Retina (tissue), 1 donor: ENCODE measurements around the gene PUSL1.
"Not testable (repeated sequence)": the region's sequence is repeated elsewhere in the genome, so short reads cannot be mapped to it uniquely, and the experiment has no call there.

Experiments used
- DNase-seq: peaks from one replicate; pipeline ENCODE4 v3.0.0-alpha.2; 2016

The PUSL1 gene

DNA sequence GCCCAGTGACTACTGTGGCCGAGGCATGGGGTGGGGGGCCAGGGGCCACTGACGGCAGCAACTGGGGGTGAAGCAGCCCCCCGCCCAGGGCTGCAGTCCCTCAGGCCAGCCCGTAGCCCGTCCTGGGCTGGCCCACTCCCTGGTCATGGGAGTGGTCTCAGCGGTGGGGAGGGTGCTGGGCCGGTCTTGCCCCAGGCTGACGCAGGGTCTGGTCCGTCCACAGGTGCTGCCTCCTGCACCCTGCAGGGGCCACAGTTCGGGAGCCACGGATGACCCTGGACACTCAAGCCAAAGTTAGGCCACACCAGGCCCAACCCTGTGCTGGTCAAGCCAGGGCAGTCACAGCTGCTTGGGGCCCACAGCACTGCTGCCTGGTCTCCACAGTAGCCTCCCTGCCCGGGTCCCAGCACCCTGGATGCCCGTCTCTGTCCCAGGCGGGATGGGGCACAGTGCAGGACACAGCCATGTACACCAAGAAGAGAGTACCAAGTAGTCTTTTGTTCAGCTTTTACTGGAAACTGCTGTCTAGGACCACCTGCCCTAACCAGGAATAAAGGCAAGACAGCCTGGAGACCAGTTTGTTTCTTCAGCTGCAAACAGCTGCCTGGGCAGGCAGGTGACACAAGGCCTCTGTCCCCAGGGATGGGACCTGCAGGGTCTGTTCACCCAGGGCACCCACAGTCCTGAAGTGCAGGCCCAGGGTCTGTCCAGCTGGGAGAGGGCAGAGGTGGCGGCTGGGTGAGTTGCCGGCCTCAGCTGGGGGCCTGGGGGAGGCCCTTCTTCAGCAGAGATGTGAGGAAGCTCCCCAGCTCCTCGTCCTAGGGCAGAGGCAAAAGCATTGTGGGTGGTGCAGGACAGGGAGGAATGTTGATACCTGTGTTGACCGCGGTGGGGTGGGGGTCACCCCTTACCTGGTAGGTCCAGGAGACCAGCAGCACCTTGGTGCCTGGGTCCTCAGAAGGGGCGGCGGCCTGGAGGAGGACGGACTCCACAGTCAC, 3.0 kb downstream of the PUSL1 start:
- DNase-seq: no peak

- no peak for DNase-seq
These were observed 4.3 kb downstream of the PUSL1 start for GRCh38 chr1:1312450-1313314.

DNA sequence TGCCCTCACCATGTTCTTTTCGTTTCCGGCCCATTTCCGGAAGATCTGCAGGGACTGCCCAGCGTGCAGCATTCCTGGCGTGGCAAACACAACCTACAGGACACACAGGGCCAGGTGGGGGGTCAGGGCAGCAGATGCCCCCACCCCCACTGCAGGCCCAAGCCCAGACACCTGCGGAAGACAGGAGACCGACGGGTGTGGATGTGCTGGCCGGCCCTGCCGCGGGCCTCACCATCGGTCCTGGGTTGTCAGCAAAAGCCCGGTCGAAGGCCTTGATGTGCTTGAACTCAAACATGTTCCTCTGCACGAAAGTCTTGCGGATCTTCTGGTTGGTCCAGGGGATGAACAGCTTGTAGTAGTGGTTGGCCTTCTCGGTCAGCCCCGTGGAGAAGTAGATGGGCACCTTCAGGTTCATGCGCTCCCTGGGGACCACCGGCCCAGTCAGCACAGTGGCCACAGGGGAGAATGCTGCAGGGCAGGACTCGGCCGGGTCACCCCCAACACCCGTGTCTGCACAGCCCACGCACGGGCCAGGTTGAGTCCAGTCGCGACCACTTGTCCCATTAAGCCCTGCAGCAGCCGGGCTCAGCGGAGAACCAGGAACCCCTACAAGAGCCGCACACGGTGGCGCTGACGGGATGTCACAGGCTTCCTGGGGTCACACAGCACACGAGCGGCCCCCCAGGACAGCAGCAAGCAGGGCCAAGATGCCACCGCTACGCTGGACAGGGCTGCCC, 5.3 kb downstream of the PUSL1 start:
- DNase-seq: no peak

GRCh38 chr1:1314237-1314586, 5.8 kb downstream of the PUSL1 start:
- DNase-seq: no peak

DNA sequence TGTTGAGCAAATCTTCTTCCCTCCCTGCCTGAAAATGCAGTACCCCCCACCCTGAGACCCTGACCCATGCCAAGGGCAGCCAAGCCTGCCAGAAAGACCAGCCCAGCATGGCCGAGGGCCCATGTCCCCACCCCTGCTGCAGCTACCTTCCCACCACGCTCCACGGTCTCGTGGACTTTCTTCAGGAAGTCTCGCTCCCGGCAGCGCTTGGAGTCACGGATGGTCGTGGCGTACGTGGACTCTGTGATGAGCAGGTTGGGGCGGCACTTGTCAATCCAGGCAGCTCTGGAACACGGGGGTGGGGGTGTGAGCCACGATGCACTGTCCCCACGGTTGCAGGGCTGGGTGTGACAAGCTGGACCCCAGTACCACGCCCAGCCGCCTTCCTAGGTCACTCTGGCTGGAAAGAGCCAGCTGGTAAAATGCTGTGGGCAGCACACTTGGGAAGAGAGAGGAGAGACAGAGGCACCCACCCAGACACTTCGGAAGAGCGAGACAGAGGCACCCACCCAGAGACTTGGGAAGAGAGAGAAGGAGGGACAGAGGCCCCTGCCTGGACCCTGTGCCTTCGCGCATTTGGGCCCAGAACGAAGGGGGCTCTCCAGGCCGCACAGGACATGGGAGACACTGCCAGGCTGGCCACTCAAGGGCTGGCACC, 6.4 kb downstream of the PUSL1 start:
- DNase-seq: no peak

GRCh38 chr1:1315435-1315954, 7.1 kb downstream of the PUSL1 start:
- DNase-seq: no peak

- DNase-seq: not testable (repeated sequence)
These were observed 7.8 kb downstream of the PUSL1 start for GRCh38 chr1:1316199-1316598.

DNA sequence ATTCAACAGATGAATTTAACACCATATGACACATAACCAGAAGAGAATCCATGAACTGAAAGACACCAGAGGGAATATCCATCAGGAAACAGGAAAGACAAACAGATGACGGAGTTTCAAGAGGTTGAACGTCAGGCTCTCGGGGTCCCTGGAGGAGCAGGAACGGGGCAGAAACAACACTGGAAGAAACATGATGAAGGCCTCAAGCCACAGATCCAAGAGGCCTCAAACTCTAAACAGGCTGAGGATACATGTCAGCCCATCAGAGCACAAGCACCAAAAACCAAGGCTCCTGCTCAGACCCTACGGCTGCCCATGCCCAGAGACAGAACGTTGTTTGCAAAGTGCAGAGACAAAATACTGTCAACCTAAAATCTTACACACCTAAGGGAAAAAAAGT, 9.0 kb downstream of the PUSL1 start:
- no peak for DNase-seq

DNA sequence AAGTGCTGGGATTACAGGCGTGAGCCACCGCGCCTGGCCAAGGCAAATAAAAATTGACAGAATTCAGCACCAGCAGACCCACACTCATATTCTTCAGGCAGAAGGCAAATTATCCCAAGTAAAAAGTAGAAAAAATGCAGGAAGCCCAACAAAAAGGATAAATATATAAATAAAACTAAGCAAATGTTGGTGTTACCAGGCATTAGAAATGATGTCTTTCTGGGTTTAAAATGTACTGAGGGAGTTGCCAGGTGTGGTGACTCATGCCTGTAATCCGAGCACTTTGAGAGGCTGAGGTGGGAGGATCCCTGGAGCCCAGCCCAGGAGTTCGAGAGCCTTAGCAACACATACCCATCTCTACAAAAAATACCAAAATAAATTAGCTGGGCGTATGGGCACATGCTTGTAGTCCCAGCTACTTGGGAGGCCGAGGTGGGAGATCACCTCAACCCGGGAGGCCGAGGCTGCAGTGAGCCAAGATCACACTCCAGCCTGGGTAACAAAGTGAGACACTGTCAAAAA, 9.8 kb downstream of the PUSL1 start:
- no peak for DNase-seq

DNA sequence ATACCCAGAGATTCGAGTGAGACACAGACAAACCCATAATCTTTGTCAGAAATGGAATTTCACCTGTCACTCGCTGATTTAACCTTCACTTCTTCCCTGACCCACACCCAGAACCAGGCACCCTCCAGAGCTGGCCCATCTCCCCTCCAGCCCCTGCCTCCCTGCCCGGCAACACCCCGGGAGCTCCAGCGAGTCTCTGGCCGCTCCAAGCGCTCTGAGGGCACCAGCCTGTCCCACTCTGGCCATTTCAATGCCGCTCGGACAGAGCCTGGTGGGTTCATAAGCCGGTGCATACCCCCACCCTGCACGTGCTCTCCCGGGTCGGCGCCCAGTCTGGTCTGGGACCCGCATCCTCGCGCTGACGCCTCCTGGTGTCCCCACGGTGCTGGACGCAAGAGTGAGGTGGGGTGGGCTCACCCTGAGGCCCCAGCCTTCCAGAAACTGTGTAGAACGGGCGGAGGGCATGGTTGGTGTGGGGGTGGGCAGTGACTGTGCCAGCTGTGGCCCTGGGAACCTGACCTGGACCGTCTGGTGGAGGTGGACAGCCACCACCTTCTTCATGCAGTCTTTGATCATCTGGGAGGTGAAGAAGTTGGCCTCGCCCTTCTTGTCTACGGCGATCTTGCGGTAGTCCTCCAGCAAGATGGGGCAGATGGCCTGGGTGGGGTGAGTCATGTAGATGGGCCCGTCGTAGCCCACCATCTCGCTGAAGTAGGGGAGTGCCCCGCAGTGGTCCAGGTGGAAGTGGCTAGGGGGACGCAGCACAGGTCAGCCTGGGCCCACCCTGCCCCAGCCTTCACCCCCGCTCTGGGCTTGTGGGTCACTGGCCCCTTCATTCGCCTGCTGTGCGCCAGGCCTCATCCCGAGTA, 10.6 kb downstream of the PUSL1 start:
- DNase-seq: no peak

- no peak for DNase-seq
These were observed 11.2 kb downstream of the PUSL1 start for GRCh38 chr1:1319646-1319941.

DNA sequence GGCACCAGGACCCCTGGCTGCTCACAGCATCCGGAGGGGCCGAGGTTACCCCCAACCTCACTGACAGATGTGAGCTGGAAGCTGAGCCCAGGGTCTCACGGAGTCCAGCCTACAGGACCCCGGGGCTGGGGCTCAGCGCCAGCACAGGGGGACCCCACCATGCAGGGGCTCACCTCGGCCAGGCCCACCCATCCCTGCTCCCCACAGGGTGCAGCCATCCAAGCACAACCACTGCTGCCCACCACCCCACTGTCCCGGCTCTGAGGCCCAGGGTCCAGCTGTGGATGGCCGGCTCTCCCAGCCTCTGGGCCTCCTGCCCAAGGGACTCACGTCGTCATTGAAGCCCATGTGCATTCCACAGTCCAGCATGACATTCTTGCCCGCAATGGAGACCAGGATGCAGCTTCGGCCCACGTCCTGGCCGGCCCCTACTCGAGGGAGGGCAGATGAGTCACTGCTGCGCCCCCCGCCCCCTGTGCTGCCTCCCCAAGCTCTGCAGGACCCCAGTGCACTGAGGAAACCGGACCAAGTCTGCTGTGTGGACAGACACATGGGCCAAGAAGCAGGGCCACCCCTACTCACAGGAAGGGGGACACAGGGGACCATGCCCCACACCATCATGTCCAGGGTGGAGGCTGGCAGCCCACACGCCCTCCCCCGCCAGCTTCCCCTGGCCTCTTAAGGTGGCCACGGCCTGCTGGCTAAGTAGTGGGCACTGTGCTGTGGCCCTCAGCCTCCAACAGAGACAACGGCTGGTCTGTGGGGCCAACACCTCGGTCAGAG, 12.5 kb downstream of the PUSL1 start:
- DNase-seq: no peak

DNA sequence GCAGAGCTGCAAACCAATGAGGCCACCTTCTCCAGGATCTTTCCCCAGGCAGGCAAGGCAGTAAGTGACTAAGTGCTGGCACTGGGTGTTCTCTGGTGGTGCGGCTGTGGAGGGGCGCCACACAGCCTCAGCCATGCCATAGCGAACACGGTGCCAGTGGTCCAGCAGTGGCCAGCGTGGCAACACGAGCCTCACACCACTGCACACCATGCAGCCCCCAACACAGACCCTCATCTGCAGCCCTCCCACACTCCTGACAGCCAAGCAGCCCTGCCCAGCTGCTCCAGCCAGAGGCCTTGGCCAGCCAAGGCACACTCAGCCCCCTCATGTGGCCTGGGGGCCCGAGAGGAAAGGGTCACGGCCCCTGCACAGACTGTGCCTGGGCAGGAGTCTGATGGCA, 13.1 kb downstream of the PUSL1 start:
- DNase-seq: no peak

DNA sequence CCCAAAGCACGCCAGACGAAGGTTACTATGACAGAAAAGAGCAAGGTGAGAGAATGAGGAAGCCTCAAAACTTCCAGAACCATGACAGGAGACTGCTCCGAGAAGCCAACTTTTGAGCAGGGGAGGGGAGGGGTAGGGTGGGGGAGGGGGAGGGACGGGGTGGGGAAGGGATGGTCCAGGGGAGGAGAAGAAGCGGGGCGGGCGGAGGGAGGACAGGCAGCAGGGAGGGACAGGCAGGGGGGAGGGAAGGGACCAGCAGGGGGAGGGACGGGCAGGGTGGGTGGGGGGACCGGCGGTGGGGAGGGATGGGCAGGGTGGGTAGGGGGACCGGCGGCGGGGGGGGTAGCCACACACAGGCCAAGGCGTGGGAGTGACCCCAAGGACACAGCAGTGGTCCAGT, 14.0 kb downstream of the PUSL1 start:
- no peak for DNase-seq

DNA sequence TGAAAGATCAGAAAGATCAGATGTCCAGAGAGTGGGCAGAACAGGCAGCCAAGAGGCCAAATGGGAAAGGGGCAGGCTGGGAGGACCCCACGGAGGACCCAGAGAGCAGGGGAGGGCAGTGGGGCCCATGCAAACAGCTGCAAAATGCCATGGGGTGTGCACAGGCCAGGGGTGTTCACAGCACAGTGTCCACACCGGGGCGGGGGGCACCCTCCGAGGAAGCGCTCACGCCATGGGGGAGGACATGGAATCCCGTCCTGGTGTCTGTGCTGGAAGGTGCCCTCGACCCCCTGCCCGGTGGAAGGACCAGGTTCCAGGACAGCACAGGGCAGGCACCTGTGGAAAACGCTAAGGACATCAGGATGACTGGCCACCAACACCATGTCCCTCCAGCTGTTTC, 14.6 kb downstream of the PUSL1 start:
- no peak for DNase-seq

GRCh38 chr1:1324084-1324523, 15.7 kb downstream of the PUSL1 start:
- DNase-seq: no peak

DNA sequence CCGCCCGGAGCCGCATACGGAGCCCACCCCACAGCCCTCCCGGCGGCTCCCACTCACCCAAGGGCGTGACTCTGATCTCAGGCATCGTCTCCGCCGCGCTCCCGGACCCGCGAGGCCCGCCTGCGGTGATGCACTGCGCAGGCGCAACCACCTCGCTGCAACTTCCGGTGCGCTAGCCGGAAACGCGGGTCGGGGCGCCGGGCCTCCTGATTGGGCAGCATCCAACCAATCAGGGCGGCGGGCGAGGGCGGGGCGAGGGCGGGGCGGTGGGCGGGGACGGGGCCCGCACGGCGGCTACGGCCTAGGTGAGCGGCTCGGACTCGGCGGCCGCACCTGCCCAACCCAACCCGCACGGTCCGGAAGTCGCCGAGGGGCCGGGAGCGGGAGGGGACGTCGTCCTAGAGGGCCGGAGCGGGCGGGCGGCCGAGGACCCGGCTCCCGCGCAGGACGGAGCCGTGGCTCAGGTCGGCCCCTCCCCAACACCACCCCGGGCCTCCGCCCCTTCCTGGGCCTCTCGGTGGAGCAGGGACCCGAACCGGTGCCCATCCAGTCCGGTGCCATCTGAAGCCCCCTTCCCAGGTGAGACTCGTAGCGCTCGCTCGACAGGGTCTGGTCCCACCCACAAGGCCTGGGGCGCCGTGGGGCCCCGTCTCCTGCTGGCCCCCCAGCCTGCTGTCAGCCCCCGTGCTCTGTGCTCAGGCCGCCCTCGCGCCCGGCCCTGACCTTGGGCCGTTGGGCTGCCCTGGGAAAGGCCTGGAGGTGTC, 16.3 kb downstream of the PUSL1 start, which contains the start of the genes CPTP and INTS11:
CPTP (plus strand) TSS at position 279 of the 764 bp plus-strand sequence. CDS start 2,109 bp downstream, outside the sequence.
INTS11 (minus strand) TSS at position 137 of the 764 bp plus-strand sequence; CDS start at position 85, 52 bp downstream.
- DNase-seq: peak; percentile 87

DNA sequence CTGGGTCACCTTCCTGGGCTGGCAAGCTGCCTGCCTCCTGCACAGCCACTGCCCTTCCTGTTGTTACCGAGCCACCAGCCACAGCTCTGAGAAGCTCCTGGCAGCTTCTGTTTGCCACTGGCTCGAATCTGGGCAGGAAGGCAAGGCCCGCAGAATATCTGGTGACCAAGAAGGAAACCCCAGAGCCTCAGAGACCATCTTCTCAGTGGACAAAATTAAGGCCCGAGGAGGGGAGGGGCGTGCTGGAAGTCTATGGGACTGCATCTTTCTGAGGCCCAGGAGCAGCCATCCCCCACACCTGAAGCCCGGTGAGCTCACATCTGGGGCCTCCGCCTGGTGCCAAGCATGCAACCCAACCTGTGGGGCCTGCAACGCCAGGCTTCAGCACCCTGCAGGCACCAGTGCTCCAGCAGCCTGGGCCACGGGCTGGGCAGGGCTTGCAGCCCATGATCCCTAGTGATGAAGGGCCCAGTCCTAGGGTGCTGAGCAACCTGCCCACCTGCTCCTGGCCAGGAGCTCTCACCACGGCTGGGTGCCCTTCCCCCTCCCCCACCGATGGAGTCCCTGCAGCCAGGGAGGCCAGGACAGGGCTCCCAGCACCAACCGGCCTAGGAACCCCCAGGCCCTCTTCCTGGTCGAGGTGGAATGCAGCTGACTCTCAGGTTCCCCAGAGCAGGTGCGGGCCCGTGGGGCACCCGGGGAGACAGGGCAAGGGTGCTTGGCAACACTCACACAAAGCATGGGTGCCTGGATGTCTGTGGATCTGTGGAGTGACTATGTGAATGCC, 17.1 kb downstream of the PUSL1 start:
- no peak for DNase-seq
